Retinal pigment epithelial cell (primary cell): Measurements from ENCODE around the gene AP5S1.

Source experiments
- DNase-seq: peaks from one replicate; pipeline ENCODE4 v3.0.0-alpha.2; 2010; ENCODE audit warnings: low read depth
- H3K4me3 ChIP-seq: 2 replicates; pipeline ENCODE4 v1.5.1; 2011; ENCODE audit warnings: mild to moderate bottlenecking, low read length, control low read depth, moderate library complexity
- TF ChIP-seq, protein P1 (sequence below): conservative IDR thresholded peaks from 2 replicates; pipeline ENCODE4 v1.5.1; 2011; ENCODE audit warnings: low read depth, low read length, control low read depth, inconsistent platforms

The AP5S1 gene

DNA sequence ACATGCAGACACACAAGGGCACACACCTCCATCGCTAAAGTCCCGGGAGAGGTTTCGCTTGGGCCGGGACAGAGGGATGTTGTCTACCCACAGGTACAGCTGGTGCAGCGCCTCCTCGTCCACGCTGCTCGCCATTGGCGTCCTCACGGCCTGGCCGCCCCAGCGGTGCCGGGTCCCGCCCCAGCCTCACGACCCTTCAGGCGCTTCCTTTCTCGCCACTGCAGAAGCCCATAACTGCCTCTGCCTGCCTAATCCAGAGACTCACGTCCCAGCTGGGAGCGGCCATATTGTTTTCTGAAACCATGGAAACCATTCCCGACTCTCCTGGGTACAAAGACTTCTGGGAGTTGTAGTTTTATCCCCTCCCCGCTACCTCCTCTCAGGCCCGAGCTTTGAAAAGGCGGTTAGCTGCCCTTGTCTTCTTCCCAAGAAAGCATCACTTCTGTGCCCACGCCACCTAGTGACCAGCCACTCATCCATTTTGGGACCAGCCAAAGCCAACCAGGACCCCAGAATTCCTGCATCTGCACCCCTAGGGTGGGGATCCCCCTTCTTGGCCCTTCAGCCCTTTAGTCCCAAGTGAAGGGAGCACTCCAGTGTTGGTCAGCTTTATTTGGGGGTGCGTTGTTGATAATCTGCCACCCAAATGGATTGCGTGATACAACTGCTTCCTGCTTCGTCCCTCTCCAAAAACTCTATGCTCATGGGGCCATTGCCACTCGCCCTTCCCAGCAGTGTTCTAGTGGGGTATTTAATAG lies 39.0 kb upstream of the AP5S1 start, which contains the start of gene SPEF1:
Gene SPEF1, minus strand, starts transcription at position 296 of the 758 bp plus-strand sequence. Its CDS starts 161 bp downstream, at position 135.
- peak within 1 kb of the TSS; percentile 52 for H3K4me3 ChIP-seq
- peak; percentile 68 for DNase-seq
- TF ChIP-seq, protein P1, sequence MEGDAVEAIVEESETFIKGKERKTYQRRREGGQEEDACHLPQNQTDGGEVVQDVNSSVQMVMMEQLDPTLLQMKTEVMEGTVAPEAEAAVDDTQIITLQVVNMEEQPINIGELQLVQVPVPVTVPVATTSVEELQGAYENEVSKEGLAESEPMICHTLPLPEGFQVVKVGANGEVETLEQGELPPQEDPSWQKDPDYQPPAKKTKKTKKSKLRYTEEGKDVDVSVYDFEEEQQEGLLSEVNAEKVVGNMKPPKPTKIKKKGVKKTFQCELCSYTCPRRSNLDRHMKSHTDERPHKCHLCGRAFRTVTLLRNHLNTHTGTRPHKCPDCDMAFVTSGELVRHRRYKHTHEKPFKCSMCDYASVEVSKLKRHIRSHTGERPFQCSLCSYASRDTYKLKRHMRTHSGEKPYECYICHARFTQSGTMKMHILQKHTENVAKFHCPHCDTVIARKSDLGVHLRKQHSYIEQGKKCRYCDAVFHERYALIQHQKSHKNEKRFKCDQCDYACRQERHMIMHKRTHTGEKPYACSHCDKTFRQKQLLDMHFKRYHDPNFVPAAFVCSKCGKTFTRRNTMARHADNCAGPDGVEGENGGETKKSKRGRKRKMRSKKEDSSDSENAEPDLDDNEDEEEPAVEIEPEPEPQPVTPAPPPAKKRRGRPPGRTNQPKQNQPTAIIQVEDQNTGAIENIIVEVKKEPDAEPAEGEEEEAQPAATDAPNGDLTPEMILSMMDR: peak; percentile 52

DNA sequence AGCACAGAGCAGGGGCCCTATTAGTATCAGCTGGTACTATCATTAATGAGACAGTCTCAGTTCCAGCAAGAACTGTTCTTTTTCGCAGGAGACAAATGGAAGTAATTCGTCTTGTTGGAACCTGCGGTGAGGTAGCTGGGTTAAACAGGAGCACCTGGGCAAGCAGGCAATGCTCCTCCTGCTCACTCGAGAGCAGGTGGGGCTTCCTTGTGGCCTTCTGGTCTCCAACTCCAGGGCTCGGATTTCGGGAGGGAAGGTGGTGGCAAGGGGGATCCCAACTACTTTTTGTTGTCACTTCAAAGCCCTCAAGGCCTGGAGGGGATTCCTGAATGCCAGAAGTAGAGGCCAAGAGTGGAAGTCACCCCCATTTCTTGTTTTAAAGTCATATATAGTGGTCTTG lies 37.8 kb upstream of the AP5S1 start:
- TF ChIP-seq, protein P1: no peak
- no peak for DNase-seq
- H3K4me3 ChIP-seq: no peak overlapping the region

DNA sequence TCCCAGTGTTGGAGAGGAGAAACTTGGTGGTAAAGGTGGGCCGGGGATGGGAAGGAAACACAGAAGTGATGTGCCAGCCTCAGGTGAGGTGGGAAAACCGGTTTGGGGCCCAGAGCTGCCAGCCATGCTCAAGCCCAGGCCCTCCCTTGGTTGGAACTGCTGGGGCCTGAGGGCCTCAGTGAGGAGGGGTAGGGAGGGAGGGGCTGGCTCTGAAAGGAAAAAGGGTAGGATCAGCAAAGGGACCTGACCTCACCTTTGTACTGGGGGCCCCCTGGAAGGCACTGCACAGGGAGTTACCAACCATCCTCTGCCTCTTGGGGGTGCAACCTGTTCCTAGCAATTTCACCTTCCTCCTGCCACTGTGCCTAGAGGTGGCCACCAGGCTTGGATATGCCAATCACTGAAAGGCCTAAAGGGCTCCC lies 37.3 kb upstream of the AP5S1 start:
- H3K4me3 ChIP-seq: no peak overlapping the region
- DNase-seq: no peak
- TF ChIP-seq, protein P1: no peak

DNA sequence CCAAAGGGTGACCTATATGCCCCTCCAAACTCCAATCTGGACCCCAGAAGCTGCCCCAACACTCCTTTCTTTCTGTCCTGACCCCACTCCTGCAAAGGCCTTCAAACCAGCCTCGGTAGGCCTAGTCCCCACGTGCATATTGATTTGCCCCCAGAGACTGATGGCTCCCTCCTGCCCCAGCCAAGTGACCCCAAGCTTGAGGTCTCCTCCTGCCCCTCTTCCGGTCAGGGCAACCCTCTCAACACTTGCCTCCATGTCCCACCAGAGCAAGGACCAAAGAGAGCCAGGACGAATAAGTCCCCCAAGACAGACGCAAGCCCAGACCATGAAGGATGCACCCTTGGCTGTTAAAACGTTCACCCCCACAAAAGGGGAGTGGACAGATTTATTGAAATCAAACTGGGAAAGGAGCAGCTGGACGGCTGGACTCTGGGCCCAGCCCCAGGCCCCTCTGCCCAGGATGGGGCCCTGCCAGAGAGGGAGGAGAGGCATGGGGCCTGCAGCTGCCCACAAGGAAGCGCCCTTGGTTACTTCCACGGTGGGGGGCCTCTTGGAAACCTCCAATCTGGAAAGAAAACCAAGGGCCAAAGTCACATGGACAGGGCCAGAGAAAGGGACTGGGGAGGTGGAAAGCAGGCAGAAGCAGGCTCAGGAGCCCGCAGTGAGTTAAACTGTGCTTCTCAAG lies 36.7 kb upstream of the AP5S1 start:
- TF ChIP-seq, protein P1: no peak
- H3K4me3 ChIP-seq: no peak overlapping the region
- DNase-seq: no peak

DNA sequence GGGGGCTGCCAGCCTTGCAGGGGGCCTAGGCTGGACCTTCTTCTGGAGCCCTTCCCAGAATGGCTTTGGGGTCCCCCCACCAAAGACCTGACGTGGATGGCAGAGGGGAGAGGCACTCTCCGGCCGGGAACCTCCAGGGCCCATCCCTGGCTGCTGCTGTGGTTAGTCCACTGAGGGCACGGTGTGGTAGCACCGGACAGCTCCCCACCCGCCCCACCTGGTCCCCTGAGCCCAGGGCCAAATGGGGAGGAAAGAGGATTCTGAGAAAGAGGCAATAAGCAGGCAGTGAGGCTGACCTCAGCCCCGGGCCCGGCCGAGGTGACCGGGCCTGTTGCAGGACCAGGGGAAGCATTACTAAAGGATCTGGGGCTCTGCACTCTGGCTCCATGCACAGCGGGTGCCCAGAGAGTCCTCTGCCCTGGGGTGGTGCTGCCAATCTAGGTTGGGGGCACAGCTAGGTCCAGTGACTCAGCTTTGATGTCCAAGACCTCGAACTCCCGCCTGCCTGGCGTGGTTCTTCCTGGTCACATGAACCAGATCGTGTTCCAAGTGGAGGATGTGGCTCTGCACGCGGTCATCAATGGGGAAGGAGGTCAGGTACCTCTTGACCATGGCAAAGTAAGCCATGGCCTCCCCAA lies 36.0 kb upstream of the AP5S1 start:
- DNase-seq: no peak
- no peak overlapping the region for H3K4me3 ChIP-seq
- TF ChIP-seq, protein P1: no peak

DNA sequence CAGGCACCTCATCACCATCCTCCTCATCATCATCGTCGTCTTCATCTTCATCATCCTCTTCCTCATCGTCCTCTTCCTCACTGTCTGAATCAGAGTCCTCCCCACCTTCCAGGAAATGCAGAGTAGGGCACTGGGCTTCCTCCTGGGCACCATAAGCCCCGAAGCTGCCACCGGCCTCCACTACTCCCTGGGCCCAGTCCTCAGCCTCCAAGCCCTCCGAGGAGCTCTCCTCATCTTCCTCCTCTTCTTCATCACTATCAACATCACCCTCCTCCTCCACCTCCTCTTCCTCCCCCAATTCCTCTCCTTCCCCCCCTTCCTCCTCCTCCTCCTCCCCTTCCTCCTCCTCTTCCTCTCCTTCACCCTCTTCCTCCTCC lies 35.5 kb upstream of the AP5S1 start:
- H3K4me3 ChIP-seq: no peak overlapping the region
- TF ChIP-seq, protein P1: no peak
- DNase-seq: no peak
